Epithelial cell of prostate (primary cell): Measurements from ENCODE around the gene OR1C1.
"Not testable (repeated sequence)": the region's sequence is repeated elsewhere in the genome, so short reads cannot be mapped to it uniquely, and the experiment has no call there.

ENCODE experiments used
- DNase-seq: peaks from one replicate; pipeline ENCODE4 v3.0.0-alpha.2; 2011; ENCODE audit warnings: low read depth, low spot score
- H3K27ac ChIP-seq: fragments of 450-650 bp; 2 replicates; pipeline ENCODE4 v1.5.1; 2017; ENCODE audit warnings: mild to moderate bottlenecking

OR1C1 gene, protein sequence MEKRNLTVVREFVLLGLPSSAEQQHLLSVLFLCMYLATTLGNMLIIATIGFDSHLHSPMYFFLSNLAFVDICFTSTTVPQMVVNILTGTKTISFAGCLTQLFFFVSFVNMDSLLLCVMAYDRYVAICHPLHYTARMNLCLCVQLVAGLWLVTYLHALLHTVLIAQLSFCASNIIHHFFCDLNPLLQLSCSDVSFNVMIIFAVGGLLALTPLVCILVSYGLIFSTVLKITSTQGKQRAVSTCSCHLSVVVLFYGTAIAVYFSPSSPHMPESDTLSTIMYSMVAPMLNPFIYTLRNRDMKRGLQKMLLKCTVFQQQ

DNA sequence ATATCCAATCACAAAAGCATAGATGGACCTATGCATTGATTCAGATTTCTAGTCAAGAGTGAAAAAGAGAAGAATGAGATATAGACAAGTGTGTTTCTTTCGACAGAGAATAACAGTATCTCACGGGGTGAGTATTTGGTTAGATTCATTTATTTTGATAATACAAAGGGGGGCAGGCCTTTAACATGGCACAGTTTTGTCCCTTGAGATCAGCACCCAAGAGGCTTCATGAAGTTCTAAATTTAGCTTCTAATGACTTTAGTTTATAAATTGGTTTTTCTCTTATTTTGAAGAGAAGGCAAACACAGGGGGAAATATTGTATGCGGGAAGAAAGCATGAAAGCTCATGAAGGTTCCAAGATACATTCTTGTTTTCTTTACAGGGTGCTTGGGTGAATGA, at the start of gene OR1C1:
Gene OR1C1, minus strand, starts transcription at position 101 of the 400 bp plus-strand sequence. CDS start 2,150 bp downstream, outside the sequence.
- no peak within 1 kb of the TSS for H3K27ac ChIP-seq
- no peak for DNase-seq

DNA sequence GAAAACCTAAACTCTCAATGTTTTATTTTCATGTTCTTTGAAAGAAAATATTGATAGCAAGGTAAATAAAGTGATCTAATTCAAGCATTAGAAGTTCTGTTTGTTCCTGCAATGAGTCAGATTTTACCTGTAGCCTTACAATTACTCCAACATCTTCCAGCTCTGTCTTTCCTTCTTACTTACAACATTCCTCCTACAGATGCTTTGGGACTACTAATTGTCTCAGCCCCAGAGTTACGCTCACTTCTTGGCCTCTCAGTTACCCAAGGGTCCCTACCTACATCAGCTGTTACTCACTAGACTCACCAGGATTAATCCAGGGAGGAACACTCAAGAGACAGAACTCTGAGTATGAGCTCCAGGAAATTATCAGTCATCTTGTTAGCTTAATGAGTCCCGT, 37.2 kb upstream of the OR1C1 start:
- no peak for DNase-seq
- H3K27ac ChIP-seq: no peak overlapping the region

DNA sequence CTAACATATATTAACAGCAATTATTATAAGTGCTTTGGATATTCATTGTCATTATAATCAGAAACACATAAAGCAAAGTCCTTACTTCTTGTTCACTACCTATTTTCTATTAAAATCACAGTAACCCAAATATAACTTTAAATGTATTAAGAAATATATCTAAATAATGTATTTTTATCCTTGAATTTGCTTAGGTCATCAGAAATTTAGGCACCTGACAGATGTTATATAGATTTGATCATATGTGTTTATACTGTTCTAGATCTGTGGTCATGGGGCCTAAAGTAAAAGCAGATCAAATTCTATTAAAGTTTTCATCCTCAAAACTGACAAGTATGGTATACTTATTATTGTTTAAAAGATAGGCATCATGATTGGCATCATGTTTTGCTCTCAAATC, 9.2 kb upstream of the OR1C1 start:
- DNase-seq: no peak

DNA sequence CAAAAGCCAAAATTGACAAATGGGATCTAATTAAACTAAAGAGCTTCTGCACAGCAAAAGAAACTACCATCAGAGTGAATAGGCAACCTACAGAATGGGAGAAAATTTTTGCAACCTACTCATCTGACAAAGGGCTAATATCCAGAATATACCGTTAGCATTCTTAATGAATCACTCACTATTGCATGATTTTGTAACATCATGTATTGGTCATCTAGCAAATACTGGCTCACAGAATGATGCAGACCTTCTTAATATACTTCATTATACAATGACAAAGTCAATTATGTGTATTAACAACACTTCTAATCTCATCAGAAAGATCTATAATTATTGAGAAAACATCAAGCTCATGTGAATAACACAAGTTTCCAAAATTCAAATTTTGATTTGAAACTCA, 6.0 kb downstream of the OR1C1 start:
- DNase-seq: not testable (repeated sequence)

More for the DNA sequence above, 9.2 kb upstream of the OR1C1 start:
- H3K27ac ChIP-seq: no peak overlapping the region

DNA sequence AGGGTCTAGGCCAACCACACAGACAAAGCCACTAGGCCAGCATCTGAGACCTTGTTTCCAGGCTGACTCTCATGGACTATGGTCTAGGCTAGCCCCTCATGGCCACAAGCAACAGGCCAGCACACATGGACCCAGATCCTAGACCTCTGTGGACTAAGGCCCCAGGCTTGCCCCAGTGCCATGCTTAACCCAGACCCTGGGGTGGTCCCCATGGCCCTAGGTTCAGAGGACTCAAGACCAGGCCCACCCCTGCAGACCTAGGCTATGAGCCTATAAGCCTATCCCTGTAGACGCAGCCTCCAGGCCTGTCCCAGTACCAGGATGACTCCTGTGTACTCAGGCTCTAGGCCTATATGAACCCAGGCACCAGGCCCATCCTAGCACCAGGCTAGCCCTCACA, 10.5 kb downstream of the OR1C1 start:
- H3K27ac ChIP-seq: no peak overlapping the region
- DNase-seq: no peak

More for the DNA sequence above, 6.0 kb downstream of the OR1C1 start:
- H3K27ac ChIP-seq: not testable (repeated sequence)

DNA sequence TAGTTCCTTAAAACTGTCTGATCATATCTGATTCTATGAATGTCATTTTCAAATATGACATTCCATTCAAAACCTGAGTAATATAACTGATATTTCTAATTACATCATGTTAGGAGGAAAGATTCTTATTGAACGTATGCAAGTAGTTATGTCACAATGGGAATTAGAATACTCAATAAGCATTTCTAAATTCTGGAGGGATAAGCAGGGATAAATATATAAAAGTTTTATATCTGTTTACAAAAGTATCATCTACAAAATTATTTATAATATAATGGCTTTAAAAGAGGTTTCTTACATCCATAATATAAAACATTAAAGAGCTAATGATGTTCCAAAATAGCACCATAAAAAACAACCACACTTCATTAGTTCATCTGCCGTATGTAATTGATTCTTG, 12.3 kb downstream of the OR1C1 start, which contains the start of gene OR14A2:
Gene OR14A2, minus strand, starts transcription at position 101 of the 400 bp plus-strand sequence.
- no peak for DNase-seq

DNA sequence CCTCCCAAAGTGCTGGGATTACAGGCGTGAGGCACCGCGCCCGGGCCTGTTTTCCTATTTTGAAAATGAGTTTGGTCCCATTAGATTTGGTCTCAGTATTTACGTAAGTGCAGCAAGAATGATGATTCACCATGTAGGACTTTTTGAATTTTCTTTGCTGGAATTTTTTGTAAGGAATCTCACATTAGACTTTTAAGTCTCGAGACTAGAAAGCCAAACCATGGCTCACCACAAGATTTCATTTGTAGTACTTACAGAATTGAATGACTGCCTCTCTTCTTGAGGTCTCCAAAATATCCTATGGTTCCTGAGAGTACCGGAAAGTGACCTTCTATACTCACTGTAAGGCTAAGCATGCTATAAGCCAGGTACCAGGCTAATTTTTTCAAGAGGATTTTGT, 12.7 kb downstream of the OR1C1 start:
- DNase-seq: no peak
- H3K27ac ChIP-seq: no peak overlapping the region

More for the DNA sequence above, 12.3 kb downstream of the OR1C1 start, which contains the start of gene OR14A2:
- H3K27ac ChIP-seq: no peak within 1 kb of the TSS

DNA sequence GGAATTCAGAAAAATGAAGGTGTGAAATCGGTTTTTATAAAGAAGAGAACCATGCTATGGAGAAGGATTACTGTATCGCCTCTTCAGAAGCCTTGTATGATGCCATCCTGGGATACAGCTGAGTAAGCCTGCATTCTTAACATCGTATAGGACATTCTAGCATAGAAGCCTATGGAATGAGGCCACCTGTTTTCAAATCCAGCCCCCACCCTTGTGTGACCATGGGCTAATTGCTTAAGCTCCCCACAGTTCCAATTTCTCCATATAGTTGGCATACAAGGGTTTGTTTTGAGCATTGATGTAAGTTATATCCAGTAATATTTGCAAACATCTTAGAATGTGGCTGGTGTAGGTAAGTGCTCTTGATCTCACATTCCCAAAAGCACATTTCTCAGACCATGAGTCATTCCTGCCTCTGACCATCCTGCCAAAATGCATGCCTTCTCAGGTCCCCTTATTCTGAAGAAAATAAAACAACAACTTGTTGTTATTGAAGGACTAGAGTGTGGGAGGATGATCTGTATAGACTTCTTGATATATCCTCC, 13.9 kb downstream of the OR1C1 start:
- no peak for DNase-seq
- no peak overlapping the region for H3K27ac ChIP-seq

DNA sequence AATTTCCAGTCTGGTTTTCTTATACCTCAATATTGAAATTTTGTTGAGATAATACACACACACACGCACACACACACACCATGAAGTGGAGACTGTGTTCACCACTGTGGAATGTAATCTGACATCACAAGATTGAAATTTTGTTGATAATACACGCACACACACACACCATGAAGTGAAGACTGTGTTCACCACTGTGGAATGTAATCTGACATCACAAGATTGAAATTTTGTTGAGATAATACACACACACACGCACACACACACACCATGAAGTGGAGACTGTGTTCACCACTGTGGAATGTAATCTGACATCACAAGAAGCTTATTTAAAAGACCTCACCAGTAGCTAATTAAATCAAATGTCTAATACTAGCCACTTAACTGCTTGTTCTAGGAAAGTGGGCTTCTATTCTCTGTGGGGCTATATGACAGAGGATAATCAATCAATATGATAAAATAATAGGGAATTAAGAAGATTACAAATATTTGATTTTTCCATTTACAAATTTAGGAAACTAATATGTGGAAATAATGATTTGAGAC, 18.1 kb downstream of the OR1C1 start:
- not testable (repeated sequence) for H3K27ac ChIP-seq, DNase-seq

DNA sequence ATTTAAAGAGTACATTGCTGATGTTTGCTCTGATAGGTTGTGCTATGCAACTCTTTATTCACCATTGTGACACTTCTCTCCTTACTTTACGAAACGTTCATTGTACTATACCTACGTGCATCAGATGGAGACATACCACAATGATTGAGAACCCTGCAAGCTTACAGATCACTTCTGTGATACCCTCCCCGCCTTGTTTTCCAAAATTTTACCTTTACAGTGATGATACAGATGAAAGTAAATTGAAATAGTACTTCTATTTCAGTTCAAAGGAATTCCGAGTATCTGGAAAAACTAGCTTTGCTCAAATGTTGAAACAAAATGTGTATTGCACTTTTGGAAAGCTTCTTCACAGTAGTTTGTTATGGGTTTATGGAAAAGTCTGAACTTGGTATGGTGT, 18.6 kb downstream of the OR1C1 start:
- DNase-seq: no peak
- no peak overlapping the region for H3K27ac ChIP-seq

DNA sequence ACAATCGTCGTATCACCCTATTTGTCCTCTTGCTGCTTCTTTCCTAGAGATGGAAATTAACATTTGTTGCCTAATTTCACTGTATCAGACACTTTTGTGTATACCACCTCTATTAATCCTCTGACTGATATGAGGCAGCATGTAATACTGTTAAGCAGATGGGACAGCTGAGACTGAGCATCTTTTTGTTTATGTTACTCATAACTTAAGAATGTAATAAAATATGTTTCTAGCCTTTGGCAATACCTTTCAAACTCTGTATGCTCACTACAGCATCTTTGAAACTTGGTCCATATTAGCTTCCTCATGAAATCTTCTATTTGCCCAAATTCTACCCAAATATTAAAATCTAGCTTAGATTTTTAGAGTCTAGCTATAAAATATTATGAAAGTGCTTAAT, 19.6 kb downstream of the OR1C1 start:
- DNase-seq: no peak
- no peak overlapping the region for H3K27ac ChIP-seq

DNA sequence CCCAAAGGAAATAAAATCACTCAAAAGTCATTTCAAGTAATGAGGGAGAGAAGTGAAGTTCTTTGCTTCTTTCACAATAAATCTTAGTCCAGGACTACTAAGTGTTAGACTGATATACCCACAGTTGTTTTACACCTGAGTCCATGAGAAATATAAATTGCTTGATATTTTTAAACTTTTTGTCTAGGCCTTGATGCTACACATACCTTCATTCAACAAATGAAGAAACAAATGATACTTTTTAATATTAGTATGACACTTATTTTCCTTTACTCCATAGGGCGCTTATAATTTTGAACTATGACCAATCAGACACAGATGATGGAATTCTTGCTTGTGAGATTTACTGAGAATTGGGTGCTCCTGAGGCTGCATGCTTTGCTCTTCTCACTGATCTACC, 22.0 kb downstream of the OR1C1 start, which contains the start of gene OR14K1:
Gene OR14K1, plus strand, starts transcription at position 301 of the 400 bp plus-strand sequence. Its CDS starts 0 bp downstream, at position 301.
- no peak within 1 kb of the TSS for H3K27ac ChIP-seq
- DNase-seq: no peak

DNA sequence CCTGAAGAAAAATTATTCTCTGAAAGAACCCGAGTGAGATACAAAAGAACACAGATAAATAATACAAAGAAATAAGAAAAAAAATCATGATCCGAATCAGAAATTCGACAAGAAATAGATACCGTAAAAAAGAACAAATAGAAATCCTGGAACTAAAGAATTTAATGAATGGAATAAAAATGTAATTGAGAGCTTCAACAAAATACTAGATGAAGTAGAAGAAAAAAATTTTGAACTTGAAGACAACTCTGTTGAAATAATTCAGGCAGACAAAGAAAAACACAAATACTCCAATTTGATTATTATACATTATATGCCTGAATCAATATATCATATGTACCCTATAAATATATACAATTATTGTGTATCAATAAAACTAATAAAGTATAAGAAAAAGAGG, 39.1 kb downstream of the OR1C1 start:
- H3K27ac ChIP-seq: no peak overlapping the region
- no peak for DNase-seq

DNA sequence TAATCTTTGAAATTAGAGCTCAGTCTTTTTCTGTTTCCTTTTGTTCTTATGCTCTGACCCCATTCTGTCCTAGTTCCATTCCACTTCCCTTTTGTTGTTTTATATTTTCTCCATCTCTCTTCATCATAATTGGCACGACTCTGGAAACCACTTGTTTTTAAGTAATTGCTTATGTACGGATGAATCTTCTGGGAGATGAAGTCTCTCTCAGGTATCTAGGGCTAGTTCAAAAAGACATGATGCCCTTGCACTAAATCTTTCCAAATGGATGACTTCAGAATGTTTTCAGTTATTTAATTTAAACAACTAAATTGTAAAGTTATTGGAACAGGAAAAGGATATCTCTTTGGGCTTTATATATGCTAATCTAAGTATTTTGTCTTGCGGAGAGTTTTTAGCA, 43.8 kb downstream of the OR1C1 start, which contains the start of gene OR6F1:
Gene OR6F1, minus strand, starts transcription at position 101 of the 400 bp plus-strand sequence. CDS start 3,891 bp downstream, outside the sequence.
- H3K27ac ChIP-seq: no peak within 1 kb of the TSS
- DNase-seq: no peak

DNA sequence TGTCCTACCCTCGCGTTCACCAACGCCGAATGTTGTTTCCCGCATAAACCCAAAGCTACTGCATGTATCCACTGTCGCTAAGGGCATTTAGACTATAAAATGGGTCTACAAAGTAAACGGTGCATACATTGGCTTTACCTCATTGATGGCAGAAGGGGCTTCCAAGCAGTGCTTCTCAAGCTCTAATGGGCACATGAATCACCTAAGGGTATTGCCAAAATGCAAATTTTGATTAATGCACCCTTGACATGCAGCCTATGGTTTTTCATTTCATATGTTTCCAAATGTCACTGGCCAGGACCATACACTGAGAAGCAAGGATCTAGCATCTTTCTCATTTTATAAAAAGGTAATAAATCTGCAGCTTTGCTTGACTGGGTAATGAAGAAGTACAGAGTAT, 46.6 kb downstream of the OR1C1 start:
- H3K27ac ChIP-seq: no peak overlapping the region
- DNase-seq: no peak

DNA sequence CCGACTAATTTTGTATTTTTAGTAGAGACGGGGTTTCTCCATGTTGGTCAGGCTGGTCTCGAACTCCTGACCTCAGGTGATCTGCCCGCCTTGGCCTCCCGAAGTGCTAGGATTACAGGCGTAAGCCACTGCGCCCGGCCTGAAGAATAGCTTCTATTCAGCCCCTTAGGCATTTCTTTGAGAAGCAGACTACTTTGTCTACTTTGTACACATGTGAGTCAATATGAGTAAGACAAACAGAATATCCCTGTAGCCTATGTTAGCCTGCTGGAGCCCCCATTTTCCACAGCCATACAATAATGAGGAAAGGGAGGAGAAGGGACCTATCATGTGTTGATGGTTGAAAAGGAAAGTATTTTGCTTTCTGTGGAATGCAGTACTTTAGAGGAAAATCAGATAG, 49.7 kb downstream of the OR1C1 start:
- DNase-seq: not testable (repeated sequence)

More for the DNA sequence above, 49.7 kb downstream of the OR1C1 start:
- not testable (repeated sequence) for H3K27ac ChIP-seq
